Measurements from ENCODE around the gene RAMACL.

Gene RAMACL

DNA sequence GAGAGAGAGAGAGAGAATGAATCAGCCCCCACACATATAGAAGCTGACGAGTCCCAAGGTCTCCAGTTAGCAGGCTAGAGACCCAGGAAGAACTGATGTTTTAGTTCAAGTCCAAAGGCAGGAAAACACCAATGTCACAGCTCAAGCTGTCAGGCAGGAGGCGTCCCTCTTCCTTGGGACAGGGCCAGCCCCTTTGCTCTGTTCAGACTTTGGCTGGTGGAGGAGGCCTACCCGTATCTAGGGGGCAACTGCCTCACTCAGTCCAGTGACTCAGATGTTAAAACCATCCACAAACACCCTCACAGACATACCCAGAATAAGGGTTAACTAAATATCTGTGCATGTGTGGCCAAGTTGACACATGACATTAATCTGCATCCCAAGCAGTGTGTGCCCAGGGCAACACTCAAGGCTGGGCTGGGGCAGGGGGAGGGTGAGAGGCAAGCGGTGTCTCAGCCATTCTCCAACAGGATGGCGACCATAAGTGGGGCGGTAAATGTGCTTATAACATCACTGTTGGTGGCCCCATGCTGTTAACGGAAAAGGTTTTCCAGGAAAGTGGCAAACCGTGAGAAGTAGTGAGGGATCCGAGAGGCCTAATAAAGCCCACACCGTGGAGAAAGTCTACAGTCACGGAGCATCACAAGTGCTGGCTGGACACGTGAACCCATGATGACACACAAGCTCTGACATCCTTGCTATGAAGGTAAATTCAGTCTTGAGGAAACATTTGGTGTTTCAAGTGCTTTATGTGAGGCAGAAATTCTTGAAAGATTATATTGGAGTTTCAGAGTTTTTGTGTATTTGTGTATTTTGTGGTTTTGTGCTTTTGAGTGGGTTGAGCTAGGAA lies 28.1 kb downstream of the RAMACL start:
- Histone ChIP-seq H3K27ac (ENCODE audit: low read length) (no peak overlapping the region), H3K4me1 (ENCODE audit: control insufficient read depth, low read depth, low read length) (peaks cover 8% of the 10 kb centered on the region), H3K9ac (ENCODE audit: low read length) (no peak overlapping the region), H3K9me3 (ENCODE audit: control insufficient read depth, low read depth, low read length) (no peaks in the 10 kb centered on the region), H3K27me3 (ENCODE audit: control insufficient read depth, insufficient read depth, low read length) (no peaks in the 10 kb centered on the region), H3K4me3 (ENCODE audit: low read length) (no peak overlapping the region), H3K36me3 (ENCODE audit: control insufficient read depth, low read depth, low read length) (no peaks in the 10 kb centered on the region)

DNA sequence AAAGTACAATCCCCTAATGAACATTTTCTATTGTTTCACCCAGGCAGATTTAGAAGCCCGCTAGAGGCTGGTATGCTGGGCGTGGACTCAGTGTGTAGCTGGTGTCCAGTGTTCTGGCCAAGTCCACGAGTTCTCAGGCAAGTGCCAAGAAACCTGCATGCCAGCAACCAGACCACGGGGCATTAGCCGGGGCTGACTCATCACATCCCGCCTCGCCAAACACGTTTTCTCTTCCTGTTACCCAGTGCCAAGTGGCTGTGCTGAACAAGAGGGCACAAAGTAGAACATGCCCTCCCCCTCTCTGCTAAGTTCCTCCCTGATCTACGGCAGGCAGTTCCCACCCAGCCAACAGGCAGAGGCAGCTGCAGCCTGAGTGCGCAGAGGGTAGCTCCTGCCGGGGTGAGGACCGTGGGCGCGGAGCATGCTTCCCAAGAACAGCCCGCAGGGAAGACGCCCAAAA lies 29.6 kb downstream of the RAMACL start:
- H3K27ac ChIP-seq (ENCODE audit: low read length), result no peak overlapping the region
- H3K9me3 ChIP-seq (ENCODE audit: control insufficient read depth, low read depth, low read length), result no peaks in the 10 kb centered on the region
- no peaks in the 10 kb centered on the region for H3K27me3 ChIP-seq (ENCODE audit: control insufficient read depth, insufficient read depth, low read length)
- peaks cover 12% of the 10 kb centered on the region for H3K4me1 ChIP-seq (ENCODE audit: control insufficient read depth, low read depth, low read length)
- H3K36me3 ChIP-seq (ENCODE audit: control insufficient read depth, low read depth, low read length), result no peaks in the 10 kb centered on the region
- no peak overlapping the region for H3K9ac ChIP-seq (ENCODE audit: low read length)
- no peak overlapping the region for H3K4me3 ChIP-seq (ENCODE audit: low read length)

DNA sequence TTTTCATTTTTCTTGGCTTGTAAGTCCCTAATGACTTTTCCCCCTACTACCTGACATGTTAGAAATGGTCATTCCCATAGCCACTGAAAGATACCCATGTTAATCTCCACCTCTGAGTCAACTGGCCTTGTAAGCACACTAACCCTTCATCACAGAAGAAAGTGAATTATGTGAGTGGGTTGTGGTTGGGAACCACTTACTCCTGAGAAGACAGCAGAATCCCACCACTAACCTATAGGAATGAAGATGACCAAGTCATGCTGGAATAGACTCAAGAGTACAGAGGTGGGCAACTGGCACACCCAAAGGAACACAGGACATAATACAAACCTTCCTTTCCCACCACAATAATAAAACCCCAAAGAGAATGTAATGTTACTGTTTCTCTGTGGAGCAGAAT lies 30.1 kb downstream of the RAMACL start:
- no peak overlapping the region for H3K27ac ChIP-seq (ENCODE audit: low read length)
- H3K9ac ChIP-seq (ENCODE audit: low read length), result no peak overlapping the region
- H3K4me3 ChIP-seq (ENCODE audit: low read length), result no peak overlapping the region
- peaks cover 18% of the 10 kb centered on the region for H3K4me1 ChIP-seq (ENCODE audit: control insufficient read depth, low read depth, low read length)
- no peaks in the 10 kb centered on the region for H3K36me3 ChIP-seq (ENCODE audit: control insufficient read depth, low read depth, low read length)
- no peaks in the 10 kb centered on the region for H3K9me3 ChIP-seq (ENCODE audit: control insufficient read depth, low read depth, low read length)
- no peaks in the 10 kb centered on the region for H3K27me3 ChIP-seq (ENCODE audit: control insufficient read depth, insufficient read depth, low read length)

DNA sequence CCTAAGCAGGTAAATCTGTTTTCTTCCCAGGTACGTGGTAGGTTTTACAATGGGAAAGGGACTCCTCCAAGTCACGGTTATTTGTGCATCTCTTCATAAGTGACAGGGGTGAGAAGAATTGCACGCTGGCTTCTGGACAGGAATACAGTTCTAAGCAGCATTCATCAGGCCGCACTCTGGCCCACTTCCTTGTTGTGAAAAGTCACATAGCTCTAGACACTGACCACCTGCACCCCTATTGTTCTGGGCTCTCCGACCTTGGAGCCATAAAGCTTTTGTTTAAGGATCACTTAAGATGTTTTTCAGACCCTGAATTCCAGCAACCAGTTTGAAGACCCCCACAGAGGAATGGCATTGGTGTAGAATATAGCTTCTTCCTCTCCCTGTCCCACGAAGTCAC lies 31.4 kb downstream of the RAMACL start:
- no peaks in the 10 kb centered on the region for H3K36me3 ChIP-seq (ENCODE audit: control insufficient read depth, low read depth, low read length)
- H3K9ac ChIP-seq (ENCODE audit: low read length), result no peak overlapping the region
- peaks cover 17% of the 10 kb centered on the region for H3K4me1 ChIP-seq (ENCODE audit: control insufficient read depth, low read depth, low read length)
- H3K27ac ChIP-seq (ENCODE audit: low read length), result no peak overlapping the region
- H3K27me3 ChIP-seq (ENCODE audit: control insufficient read depth, insufficient read depth, low read length), result no peaks in the 10 kb centered on the region
- H3K4me3 ChIP-seq (ENCODE audit: low read length), result no peak overlapping the region
- no peaks in the 10 kb centered on the region for H3K9me3 ChIP-seq (ENCODE audit: control insufficient read depth, low read depth, low read length)

DNA sequence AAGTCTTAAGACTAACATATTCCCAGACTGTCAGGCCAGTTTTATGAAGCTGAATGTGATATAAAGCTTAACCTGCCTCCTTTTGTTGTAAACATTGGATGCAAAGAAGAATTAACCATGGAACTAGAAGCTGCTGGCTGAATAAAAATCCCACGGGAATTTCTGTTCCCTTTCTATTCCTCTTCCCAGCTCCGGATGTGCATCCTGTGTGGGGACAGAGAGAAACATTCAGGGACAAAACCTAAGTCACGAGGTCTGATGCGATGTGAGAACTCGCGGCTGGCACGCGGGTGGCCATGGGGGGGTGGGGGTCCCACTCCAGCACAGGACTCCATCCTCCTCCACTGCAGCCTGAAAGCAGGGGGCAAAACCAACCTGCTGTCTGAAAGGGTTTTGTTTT lies 32.2 kb downstream of the RAMACL start:
- Histone ChIP-seq H3K36me3 (ENCODE audit: control insufficient read depth, low read depth, low read length) (no peaks in the 10 kb centered on the region), H3K27ac (ENCODE audit: low read length) (no peak overlapping the region), H3K9me3 (ENCODE audit: control insufficient read depth, low read depth, low read length) (no peaks in the 10 kb centered on the region), H3K4me3 (ENCODE audit: low read length) (no peak overlapping the region), H3K27me3 (ENCODE audit: control insufficient read depth, insufficient read depth, low read length) (no peaks in the 10 kb centered on the region), H3K9ac (ENCODE audit: low read length) (no peak overlapping the region), H3K4me1 (ENCODE audit: control insufficient read depth, low read depth, low read length) (peaks cover 17% of the 10 kb centered on the region)

DNA sequence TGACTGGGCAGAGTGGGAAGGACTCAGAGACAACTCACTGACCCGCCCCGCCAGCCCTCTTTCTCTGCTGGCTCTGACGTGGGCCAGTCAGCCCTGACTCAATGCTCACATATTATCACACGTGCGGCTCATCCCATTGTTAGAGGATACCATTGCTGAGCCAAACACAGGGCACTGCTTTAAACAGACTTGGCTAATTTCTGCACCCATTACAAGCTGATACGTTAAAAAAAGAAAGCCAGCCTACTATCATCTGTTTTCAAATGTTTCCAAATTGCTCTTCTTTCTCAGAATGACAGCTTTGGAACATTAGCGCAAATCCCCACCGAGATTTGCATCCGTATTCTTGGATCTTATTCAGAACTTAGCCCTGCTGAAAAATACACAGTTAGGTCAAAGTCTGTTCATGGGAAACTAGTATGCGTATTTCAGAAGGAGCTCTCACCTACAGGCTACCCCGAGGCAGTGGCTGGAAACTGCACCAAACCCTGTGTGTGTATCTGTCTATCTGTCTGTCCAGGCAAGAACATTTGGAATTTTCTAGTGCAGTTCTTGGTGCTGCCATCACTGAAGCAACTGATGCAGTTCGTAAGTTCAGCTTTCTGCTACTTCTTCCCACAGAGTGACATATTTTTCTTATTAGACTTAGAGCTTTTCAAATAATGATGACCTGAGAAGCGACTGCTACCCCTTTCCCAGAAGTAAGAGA lies 32.8 kb downstream of the RAMACL start:
- H3K36me3 ChIP-seq (ENCODE audit: control insufficient read depth, low read depth, low read length), result no peaks in the 10 kb centered on the region
- no peaks in the 10 kb centered on the region for H3K27me3 ChIP-seq (ENCODE audit: control insufficient read depth, insufficient read depth, low read length)
- peaks cover 17% of the 10 kb centered on the region for H3K4me1 ChIP-seq (ENCODE audit: control insufficient read depth, low read depth, low read length)
- no peak overlapping the region for H3K4me3 ChIP-seq (ENCODE audit: low read length)
- H3K9ac ChIP-seq (ENCODE audit: low read length), result no peak overlapping the region
- no peak overlapping the region for H3K27ac ChIP-seq (ENCODE audit: low read length)
- no peaks in the 10 kb centered on the region for H3K9me3 ChIP-seq (ENCODE audit: control insufficient read depth, low read depth, low read length)

DNA sequence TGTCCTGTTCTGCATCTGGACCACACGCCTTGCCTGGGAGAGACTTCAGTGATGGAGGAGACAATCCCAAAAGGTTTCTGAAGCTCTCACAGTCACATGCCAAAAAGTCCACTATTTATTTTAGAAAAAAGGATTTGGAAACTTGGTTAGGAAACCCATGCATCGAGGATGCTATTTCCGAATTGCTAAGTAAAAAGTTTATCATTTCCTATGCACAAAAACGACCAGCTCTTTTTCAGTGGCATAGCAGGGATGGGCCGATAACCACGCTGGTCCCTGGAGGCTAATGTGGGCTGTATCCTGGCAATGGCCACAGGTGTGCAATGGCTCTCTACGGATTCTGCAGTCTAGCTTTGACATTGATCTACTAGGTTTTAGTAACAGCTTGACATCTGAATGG lies 33.9 kb downstream of the RAMACL start:
- no peak overlapping the region for H3K9ac ChIP-seq (ENCODE audit: low read length)
- H3K9me3 ChIP-seq (ENCODE audit: control insufficient read depth, low read depth, low read length), result no peaks in the 10 kb centered on the region
- no peak overlapping the region for H3K27ac ChIP-seq (ENCODE audit: low read length)
- no peak overlapping the region for H3K4me3 ChIP-seq (ENCODE audit: low read length)
- no peaks in the 10 kb centered on the region for H3K36me3 ChIP-seq (ENCODE audit: control insufficient read depth, low read depth, low read length)
- no peaks in the 10 kb centered on the region for H3K27me3 ChIP-seq (ENCODE audit: control insufficient read depth, insufficient read depth, low read length)
- peaks cover 17% of the 10 kb centered on the region for H3K4me1 ChIP-seq (ENCODE audit: control insufficient read depth, low read depth, low read length)

DNA sequence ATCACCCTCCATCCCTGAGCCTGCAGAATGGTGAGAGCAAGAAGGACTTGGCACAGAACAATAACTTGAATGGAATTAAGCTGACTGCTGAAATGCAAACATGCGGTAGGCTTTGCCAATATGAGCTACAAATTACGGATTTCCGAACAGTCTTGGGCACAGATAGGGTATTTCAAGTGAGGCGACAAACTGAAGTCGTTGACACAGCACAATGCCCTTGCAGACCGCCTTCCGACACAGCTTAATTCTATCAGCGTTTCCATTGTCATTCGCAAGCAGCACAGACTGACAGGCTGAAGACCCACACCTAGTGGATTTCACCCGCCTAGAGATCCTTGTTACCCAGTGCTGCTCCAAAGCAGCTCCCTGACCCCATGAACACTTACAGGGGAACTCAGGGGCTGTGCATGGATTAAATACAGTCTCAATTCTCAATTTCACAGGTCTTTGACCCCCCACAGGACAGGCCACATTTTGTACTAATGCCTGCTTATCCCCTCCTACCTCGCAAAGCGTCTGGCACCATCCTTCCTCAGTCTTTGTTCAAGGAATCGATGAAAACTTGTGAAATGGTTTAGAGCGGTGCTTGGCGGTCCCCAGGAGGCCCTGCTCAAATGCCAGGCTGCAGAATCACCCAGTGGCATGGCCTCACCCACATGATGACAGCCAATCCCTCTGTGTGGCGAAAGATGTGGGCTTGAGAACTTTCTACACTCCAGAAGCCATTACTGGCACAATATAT lies 34.6 kb downstream of the RAMACL start:
- peaks cover 17% of the 10 kb centered on the region for H3K4me1 ChIP-seq (ENCODE audit: control insufficient read depth, low read depth, low read length)
- H3K27ac ChIP-seq (ENCODE audit: low read length), result no peak overlapping the region
- no peaks in the 10 kb centered on the region for H3K27me3 ChIP-seq (ENCODE audit: control insufficient read depth, insufficient read depth, low read length)
- no peaks in the 10 kb centered on the region for H3K9me3 ChIP-seq (ENCODE audit: control insufficient read depth, low read depth, low read length)
- H3K36me3 ChIP-seq (ENCODE audit: control insufficient read depth, low read depth, low read length), result no peaks in the 10 kb centered on the region
- H3K4me3 ChIP-seq (ENCODE audit: low read length), result no peak overlapping the region
- H3K9ac ChIP-seq (ENCODE audit: low read length), result no peak overlapping the region

DNA sequence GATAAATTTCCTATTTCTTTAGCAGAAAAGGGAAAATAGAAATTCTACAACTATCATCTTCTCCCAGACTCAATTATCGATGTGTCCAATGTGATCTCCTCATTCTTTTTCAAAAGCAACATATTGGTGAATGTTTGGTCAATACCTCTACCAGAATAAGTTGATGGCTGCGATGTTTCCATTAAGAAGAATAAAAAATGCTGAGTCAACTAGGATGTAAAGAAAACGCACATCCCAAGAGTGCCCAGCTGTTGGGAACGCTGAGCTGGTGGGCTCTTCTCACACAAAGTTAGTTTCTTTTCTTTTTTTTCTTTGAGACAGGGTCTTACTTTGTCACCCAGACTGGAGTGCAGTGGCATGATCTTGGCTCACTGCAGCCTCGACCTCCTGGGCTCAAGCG lies 39.8 kb downstream of the RAMACL start:
- Histone ChIP-seq H3K27ac (ENCODE audit: low read length) (no peak overlapping the region), H3K4me1 (ENCODE audit: control insufficient read depth, low read depth, low read length) (peaks cover 14% of the 10 kb centered on the region), H3K27me3 (ENCODE audit: control insufficient read depth, insufficient read depth, low read length) (no peaks in the 10 kb centered on the region), H3K4me3 (ENCODE audit: low read length) (no peak overlapping the region), H3K36me3 (ENCODE audit: control insufficient read depth, low read depth, low read length) (no peaks in the 10 kb centered on the region), H3K9ac (ENCODE audit: low read length) (no peak overlapping the region), H3K9me3 (ENCODE audit: control insufficient read depth, low read depth, low read length) (no peaks in the 10 kb centered on the region)

DNA sequence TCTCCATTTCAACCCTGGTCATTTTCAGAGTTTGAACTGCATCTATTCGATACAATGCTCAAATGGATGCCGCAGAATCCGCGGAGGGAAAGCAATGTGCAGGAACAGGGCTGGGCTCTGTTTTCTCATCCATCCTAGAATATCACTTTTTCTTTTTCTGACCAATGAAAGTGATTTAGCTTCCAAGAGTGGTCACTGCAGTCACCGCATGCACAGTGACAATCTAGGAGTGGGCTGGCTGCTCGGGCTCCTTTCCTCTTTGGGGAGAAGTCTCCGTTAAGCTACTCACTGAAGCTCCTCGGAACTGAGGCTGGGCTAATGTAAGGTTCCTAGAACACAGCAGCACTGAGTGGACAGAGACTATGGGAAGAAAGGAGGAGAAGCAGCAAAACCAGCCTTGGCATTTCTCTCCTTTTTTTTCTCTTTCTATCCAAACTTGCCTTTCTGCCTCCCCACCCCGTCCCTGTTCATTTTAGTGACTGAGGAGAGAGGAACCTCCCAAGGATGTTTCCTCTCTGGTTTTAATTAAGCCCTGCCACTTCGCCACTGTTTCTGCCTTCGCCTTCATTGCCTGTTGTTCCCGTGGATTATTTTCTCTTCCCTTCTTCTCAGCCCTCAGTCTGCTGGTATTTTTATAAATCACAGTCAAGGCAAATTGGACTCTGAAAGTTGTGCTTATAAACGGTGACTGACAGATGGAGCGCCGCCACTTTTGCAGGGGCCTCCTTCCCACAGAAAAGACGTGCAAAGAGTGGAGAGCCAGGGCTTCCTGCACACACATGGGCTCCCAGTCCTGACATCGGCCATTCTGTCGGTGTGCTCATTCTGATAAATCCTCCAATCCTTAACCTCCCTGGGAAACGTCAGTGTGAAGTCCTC lies 41.1 kb downstream of the RAMACL start:
- no peak overlapping the region for H3K27ac ChIP-seq (ENCODE audit: low read length)
- peaks cover 11% of the 10 kb centered on the region for H3K4me1 ChIP-seq (ENCODE audit: control insufficient read depth, low read depth, low read length)
- no peaks in the 10 kb centered on the region for H3K27me3 ChIP-seq (ENCODE audit: control insufficient read depth, insufficient read depth, low read length)
- no peaks in the 10 kb centered on the region for H3K36me3 ChIP-seq (ENCODE audit: control insufficient read depth, low read depth, low read length)
- no peaks in the 10 kb centered on the region for H3K9me3 ChIP-seq (ENCODE audit: control insufficient read depth, low read depth, low read length)
- H3K4me3 ChIP-seq (ENCODE audit: low read length), result no peak overlapping the region
- no peak overlapping the region for H3K9ac ChIP-seq (ENCODE audit: low read length)

DNA sequence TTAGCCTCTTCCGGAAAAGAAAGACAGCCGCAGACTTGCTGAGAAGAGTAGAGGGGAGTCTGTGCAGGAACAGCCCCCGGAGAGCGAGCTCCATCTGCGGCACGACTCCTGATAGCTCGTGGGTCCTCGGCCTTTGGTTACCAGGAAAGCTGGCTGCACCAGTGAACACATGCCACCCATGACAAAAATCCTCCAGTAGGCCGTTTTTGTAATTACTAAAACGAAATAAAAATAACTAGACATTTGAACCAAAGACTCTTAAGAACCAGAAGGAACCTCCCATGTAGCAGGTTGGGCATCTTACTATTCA lies 42.2 kb downstream of the RAMACL start:
- Histone ChIP-seq H3K9ac (ENCODE audit: low read length) (no peak overlapping the region), H3K36me3 (ENCODE audit: control insufficient read depth, low read depth, low read length) (no peaks in the 10 kb centered on the region), H3K27me3 (ENCODE audit: control insufficient read depth, insufficient read depth, low read length) (no peaks in the 10 kb centered on the region), H3K27ac (ENCODE audit: low read length) (no peak overlapping the region), H3K4me1 (ENCODE audit: control insufficient read depth, low read depth, low read length) (peaks cover 20% of the 10 kb centered on the region), H3K9me3 (ENCODE audit: control insufficient read depth, low read depth, low read length) (no peaks in the 10 kb centered on the region), H3K4me3 (ENCODE audit: low read length) (no peak overlapping the region)
